ENCODE data around the gene GAMT.

Gene GAMT

DNA sequence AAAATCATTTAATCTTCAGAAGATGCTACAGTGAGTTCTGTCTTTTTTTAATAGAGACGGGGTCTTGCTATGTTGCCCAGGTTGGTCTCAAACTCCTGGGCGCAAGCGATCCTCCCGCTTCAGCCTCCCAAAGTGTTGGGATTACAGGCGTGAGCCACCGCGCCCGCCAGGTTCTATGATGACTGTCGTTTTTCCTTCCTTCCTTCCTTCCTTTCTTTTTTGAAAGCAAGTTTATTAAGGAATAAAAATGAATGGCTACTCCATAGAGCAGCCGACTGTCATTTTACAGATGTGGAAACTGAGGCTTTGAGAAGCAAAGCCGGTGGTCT lies 511 bp upstream of the GAMT start:
- DNase-seq (ENCODE audit: extremely low read depth in 1 of 2, low read depth in 1 of 2), result no peak

DNA sequence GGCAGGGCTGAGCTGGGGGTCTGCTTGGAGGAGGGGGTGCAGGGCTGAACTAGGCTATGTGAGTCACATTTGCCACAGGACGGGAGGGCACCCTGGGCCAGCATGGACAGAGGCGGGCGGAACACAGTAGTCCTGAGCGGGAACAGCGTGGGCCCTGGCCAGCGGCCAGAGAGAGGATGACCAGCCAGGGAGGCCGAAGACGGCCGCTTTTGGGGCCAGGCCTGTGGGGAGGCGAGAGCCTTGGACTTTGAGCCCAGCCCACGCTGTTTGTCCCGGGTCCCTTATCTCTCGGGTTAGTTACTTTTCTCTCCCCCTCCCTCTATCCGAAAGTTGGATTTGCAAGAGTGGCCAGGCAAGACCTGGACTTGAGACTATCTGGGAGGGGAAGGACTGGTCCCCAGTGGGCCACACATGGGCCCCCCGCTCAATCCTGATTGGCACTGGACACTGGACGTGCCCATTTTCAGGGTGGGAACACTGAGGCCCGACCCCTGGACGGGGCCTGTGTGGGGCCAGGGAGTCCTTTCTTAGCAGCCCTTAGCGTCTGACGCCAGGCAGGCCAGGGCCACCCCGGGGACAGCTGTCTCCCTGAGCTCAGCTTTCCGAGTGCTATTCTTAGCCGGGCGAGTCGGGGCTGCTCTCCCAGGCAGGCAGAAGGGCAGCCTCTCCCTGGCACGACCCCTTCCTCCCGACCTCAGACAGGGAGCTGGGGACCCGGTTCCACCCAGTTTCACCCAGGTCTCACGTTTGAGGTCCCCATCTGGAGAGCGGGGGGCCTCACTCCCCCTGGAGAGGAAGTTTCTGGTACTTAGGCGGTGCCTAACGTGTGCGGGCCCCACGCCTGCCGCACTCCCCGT lies 833 bp downstream of the GAMT start:
- no peak for DNase-seq (ENCODE audit: extremely low read depth in 1 of 2, low read depth in 1 of 2)

GRCh38 chr19:1399745-1400144 lies 1.6 kb downstream of the GAMT start:
- DNase-seq (ENCODE audit: extremely low read depth in 1 of 2, low read depth in 1 of 2), result no peak

GRCh38 chr19:1399079-1399478 lies 2.3 kb downstream of the GAMT start:
- no peak for DNase-seq (ENCODE audit: extremely low read depth in 1 of 2, low read depth in 1 of 2)

- DNase-seq (ENCODE audit: extremely low read depth in 1 of 2, low read depth in 1 of 2), result no peak
Measured at GRCh38 chr19:1397838-1398237, 3.5 kb downstream of the GAMT start.

- DNase-seq (ENCODE audit: extremely low read depth in 1 of 2, low read depth in 1 of 2), result no peak
Measured at GRCh38 chr19:1396768-1397679, 4.3 kb downstream of the GAMT start.

GRCh38 chr19:1396019-1396767 lies 5.1 kb downstream of the GAMT start:
- DNase-seq (ENCODE audit: extremely low read depth in 1 of 2, low read depth in 1 of 2), result no peak

GRCh38 chr19:1395194-1396018 lies 5.9 kb downstream of the GAMT start:
- no peak for DNase-seq (ENCODE audit: extremely low read depth in 1 of 2, low read depth in 1 of 2)

DNA sequence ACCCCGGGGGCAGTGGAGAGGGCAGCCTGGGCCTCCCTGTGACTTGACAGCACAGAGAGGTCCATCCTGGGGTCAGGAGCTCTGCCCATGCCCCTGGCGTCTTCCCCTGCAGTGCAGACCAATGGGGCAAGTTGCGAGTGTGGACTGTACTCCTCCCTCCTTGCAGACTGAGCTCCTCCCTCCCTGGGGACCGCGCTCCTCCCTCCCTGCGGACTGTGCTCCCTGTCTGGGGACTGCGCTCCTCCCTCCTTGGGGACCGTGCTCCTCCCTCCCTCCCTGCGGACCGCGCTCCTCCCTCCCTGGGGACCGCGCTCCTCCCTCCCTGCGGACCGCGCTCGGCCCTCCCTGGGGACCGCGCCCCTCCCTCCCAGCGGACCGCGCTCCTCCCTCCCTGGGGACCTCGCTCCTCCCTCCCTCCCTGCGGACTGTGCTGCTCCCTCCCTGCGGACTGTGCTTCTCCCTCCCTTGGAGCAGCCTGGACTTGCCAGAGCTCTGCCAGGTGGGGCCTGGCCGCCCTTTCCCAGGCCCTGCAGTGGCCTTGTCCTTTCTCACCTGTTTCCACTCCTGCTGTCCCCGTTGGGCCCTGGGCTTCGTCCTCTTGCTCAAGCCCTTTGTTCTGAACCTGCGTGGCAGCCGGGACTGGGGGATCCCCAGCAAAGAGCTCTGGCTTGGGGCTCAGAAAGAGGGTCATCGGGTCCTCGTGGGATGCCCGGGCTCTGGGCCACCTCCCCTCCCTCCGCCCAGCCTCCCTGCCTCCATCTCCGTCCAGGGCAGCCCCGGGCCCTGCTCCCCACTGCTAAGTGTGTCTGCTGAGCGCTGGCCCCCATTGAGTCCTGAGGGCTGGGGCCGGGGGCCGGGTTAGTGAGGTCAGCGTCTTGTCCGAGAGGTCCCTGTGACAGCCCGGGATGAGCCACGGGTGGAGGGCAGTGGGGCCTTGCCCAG lies 6.8 kb downstream of the GAMT start:
- no peak for DNase-seq (ENCODE audit: extremely low read depth in 1 of 2, low read depth in 1 of 2)

- DNase-seq (ENCODE audit: extremely low read depth in 1 of 2, low read depth in 1 of 2), result no peak
Measured at GRCh38 chr19:1393841-1394240, 7.5 kb downstream of the GAMT start.

DNA sequence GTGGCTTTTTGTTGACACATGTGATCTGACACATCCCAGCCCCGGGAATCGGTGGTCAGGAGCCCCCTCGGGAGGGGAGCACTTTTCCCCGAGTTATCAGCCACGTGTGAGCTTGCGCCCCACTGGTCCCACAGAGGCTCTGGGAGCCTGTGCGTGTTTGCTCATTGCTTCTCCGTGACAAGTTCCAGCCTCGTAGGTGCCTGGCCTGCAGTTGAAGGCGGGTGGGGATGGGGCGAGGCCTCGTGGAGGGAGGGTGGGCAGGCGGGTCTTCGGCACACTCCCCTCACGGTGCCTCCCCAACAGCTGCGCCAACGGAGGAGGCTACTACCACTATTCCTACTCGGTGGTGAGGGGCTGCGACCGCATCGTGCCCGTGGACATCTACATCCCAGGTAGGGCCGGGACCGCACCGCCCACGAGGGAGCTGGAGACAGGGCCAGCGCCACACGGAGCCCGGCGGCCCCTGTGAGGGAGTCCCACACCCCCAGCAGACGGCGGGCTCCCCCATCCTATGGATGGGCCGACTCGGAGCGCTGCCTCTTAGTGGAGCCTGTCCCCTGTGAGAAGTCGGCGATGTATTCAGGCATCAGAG lies 8.3 kb downstream of the GAMT start:
- no peak for DNase-seq (ENCODE audit: extremely low read depth in 1 of 2, low read depth in 1 of 2)

- no peak for DNase-seq (ENCODE audit: extremely low read depth in 1 of 2, low read depth in 1 of 2)
Measured at GRCh38 chr19:1392407-1392806, 8.9 kb downstream of the GAMT start.

DNA sequence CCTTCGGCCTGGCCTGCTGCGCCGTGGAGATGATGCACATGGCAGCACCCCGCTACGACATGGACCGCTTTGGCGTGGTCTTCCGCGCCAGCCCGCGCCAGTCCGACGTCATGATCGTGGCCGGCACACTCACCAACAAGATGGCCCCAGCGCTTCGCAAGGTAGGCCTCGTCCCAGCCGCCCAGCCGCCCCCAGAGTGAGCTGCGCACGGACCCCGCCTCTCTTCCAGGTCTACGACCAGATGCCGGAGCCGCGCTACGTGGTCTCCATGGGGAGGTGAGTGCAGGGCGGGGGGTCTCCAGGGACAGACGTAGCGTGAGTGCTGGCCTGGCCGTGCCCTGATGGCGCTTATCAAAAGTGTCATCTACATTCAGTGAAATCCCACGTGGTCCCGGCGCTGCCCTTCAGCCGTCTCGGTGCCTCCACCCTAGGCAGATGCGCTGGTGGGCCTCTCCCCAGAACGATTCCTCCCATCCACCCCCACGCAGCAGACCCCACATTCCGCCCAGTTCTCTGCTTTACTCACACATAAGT lies 10.4 kb downstream of the GAMT start:
- DNase-seq (ENCODE audit: extremely low read depth in 1 of 2, low read depth in 1 of 2), result no peak

DNA sequence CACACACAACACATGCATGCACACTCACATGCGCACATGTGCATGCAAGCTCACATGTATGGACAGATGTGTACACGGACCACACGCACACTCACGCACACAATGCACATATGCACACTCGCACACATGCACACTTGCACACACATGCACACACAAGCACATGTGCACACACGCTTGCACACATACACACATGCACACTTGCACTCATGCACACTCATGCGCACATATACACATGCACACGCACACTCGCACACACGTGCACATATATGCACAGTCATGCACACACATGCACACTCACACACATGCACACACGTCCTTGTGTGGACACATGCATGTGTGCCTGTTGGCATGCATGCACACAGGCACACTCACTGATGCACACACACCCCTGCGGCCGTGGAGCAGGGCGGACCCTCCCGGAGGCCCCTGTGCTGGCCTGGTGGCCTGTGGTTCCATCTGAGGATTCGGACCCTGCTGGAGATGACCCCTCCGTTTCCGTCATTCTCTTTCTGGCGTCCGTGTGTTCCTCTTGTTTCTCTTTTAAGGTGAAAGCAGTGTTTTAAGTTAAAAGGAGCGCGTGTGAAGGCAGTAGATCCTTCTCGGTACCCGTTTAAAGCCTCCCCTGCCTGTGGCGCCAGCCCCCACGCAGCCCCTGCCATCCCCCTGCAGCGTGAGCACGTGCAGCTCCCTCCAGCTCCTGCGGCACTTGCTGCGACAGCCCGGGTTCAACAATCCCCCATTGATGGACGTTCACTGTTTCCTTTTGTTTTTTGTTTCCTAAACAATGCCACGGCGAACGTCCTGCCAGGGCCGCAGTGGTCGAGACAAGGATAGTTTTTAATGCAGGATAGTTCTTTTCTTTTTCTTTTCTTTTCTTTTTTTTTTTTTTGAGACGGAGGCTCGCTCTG lies 12.1 kb downstream of the GAMT start:
- DNase-seq (ENCODE audit: extremely low read depth in 1 of 2, low read depth in 1 of 2), result no peak

DNA sequence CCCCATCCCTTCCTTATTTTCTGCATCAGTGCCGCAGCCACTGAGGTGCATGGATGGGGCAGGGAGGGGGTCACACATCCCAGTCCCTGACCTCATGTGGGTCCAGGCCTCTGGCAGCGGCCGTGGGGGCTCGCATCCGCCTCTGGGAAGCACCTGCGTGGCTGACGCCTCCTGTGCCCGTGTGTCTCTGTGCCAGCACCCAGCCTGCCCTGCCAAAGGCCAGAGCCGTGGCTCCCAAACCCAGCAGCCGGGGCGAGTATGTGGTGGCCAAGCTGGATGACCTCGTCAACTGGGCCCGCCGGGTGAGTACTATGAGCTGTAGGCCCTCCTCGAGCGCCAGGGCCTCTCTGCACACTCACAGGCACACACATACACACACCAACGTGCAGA lies 12.7 kb downstream of the GAMT start:
- DNase-seq (ENCODE audit: extremely low read depth in 1 of 2, low read depth in 1 of 2), result no peak

DNA sequence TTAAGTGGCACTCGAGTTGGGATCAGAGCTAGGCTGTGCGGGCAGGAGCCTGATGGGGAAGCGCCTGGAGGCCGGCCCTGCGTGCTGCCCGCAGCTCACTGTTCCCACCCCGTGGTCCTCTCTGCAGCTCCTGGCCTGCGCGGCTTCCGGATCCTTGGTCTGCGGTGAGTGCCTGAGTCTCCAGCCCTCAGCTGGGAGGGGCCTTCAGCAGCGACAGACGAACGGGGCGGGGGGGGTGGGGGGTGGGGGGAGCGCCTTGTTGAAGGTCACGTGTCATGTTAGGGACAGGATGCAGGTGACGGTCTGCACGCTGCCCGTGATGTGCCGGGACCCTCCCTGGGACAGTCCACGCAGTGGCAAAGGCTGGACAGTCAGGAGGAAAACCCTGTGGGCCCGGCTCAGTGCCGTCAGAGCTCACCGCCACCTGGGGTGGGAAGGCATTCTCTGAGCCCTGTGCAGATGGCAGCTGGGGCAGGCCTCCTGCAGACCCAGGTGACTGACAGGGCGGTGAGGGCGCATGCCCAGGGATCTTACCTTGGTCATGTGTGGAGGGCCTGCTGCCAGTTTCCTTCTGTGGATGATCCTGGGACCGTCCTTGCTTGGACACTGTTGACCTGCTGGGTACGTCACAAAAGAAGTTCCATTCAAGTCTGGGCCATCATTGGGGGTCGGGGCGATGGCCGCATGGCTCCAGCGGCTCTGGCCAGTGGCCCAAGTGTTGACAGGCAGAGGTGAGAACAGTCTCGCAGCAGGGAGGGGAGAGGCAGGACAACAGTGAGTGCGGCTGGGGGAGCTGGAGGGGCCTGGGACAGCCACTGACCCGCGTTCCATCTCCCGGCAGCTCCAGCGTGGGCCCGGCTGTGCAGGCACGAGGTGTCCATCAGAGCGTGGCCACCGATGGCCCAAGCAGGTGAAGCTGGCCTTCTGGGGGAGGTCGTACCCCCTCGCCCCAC lies 13.4 kb downstream of the GAMT start:
- no peak for DNase-seq (ENCODE audit: extremely low read depth in 1 of 2, low read depth in 1 of 2)

Measured in stimulated activated CD8-positive, alpha-beta memory T cell treated with anti-CD3 and anti-CD28 coated beads, Interleukin-7, amount 100 ng/mL, for 48 hours (primary cell).